OCI-LY3 (cell line): ENCODE data around the gene IP6K1.
"Not testable (repeated sequence)": the region's sequence is repeated elsewhere in the genome, so short reads cannot be mapped to it uniquely, and the experiment has no call there.

Source experiments
- H2AFZ ChIP-seq: fragments of 200-600, 300-600 bp; shearing (Covaris generic); 2 replicates; pipeline ENCODE4 v1.6.0; 2014; ENCODE audit warnings: antibody characterized with exemption, low read depth, low read length
- H3K27ac ChIP-seq: fragments of 200-600, 300-600 bp; sonication (generic); 2 replicates; pipeline ENCODE4 v1.5.1; 2014; ENCODE audit warnings: mild to moderate bottlenecking, low read length, moderate library complexity, mixed read lengths
- H3K27me3 ChIP-seq: fragments of 200-600, 300-600 bp; sonication (generic); 2 replicates; pipeline ENCODE4 v1.6.1; 2014; ENCODE audit warnings: low read depth, low read length, mixed read lengths
- H3K36me3 ChIP-seq: fragments of 200-600, 300-600 bp; sonication (generic); replicated peaks from 2 replicates; pipeline ENCODE3; 2014; ENCODE audit warnings: low read depth, low read length, mixed read lengths
- H3K4me1 ChIP-seq: fragments of 300-600, 200-600 bp; sonication (generic); 2 replicates; pipeline ENCODE4 v1.6.1; 2014; ENCODE audit warnings: low read length, mixed read lengths
- H3K4me2 ChIP-seq: fragments of 200-600, 300-600 bp; sonication (generic); 2 replicates; pipeline ENCODE4 v1.6.1; 2014; ENCODE audit warnings: low read length, mixed read lengths
- H3K4me3 ChIP-seq: fragments of 300-600, 200-600 bp; sonication (generic); 2 replicates; pipeline ENCODE4 v1.5.1; 2014; ENCODE audit warnings: antibody characterized with exemption, mild to moderate bottlenecking, low read length, moderate library complexity
- H3K79me2 ChIP-seq: fragments of 300-600, 200-600 bp; shearing (Covaris generic); 2 replicates; pipeline ENCODE4 v1.6.1; 2014; ENCODE audit warnings: mild to moderate bottlenecking, low read length, mixed read lengths
- H3K9ac ChIP-seq: fragments of 300-600, 200-600 bp; shearing (Covaris generic); 2 replicates; pipeline ENCODE4 v1.6.0; 2014; ENCODE audit warnings: mild to moderate bottlenecking, low read length, moderate library complexity
- H3K9me3 ChIP-seq: fragments of 200-600, 300-600 bp; shearing (Covaris generic); 2 replicates; pipeline ENCODE4 v1.6.1; 2014; ENCODE audit warnings: low read length, mixed read lengths; ENCODE audit not compliant: insufficient read depth
- H4K20me1 ChIP-seq: fragments of 200-600, 300-600 bp; sonication (generic); 2 replicates; pipeline ENCODE4 v1.6.1; 2016; ENCODE audit warnings: low read length, mixed read lengths; ENCODE audit not compliant: insufficient read depth
- EZH2phosphoT487 ChIP-seq: fragments of 200-600 bp; shearing (Covaris generic); IDR thresholded peaks from 2 replicates; pipeline ENCODE4 v1.6.1; 2018; ENCODE audit warnings: antibody characterized with exemption, mixed run types, low read depth
- TF ChIP-seq, protein P1 (sequence below): fragments of 200-600, 300-600 bp; sonication (generic); IDR thresholded peaks from 2 replicates; pipeline ENCODE4 v1.5.1; 2014; ENCODE audit warnings: antibody characterized with exemption, low read length, low read depth

IP6K1 gene

DNA sequence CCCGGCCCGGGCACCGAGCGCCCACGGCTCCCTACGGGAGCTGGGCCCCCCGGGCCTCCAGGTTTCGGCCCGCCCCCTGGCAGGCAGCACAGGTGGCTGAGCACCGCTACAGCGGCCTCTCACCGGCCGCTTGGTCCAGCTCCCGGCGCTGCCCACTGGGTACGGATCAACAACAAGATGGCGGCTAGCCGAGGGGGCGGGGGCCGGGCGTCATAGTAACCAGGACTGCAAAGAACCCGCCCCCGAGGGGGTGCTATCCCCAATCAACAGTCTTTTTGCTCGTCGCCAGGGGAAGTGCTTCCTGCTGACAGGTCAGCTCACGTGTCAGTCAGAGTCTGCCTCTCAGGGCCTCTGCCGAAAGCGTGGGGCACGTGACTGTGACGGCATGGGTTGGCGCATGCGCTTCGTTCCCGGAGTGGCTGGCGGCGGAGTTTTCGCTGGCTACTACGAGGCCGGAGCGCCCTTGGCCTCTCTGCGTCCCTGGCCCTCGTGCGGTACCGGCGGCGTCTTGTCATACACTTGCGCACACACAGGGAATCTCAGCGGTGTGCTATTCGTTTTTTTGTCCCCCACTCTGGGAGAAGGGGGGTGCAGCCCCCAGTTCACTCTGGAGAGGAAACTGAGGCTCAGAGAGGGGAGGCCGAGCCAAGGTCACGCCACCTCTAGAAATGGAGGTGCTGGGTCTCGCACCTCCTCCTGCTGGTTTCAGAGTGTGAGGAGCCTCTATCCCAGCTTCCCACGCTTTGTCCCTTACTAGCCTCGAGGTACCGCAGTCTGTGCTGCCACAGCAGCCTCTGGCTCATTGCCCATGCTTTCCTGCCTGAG is at the start of gene IP6K1:
Gene IP6K1 (minus strand): TSS at position 186 of the 825 bp plus-strand sequence. CDS start 38,502 bp downstream, outside the sequence.
- H3K4me2 ChIP-seq = peak within 1 kb of the TSS; percentile 98
- TF ChIP-seq EZH2phosphoT487 = no peak
- TF ChIP-seq, protein P1, sequence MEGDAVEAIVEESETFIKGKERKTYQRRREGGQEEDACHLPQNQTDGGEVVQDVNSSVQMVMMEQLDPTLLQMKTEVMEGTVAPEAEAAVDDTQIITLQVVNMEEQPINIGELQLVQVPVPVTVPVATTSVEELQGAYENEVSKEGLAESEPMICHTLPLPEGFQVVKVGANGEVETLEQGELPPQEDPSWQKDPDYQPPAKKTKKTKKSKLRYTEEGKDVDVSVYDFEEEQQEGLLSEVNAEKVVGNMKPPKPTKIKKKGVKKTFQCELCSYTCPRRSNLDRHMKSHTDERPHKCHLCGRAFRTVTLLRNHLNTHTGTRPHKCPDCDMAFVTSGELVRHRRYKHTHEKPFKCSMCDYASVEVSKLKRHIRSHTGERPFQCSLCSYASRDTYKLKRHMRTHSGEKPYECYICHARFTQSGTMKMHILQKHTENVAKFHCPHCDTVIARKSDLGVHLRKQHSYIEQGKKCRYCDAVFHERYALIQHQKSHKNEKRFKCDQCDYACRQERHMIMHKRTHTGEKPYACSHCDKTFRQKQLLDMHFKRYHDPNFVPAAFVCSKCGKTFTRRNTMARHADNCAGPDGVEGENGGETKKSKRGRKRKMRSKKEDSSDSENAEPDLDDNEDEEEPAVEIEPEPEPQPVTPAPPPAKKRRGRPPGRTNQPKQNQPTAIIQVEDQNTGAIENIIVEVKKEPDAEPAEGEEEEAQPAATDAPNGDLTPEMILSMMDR = no peak
- H3K36me3 ChIP-seq = peaks cover 8% of the 10 kb centered on the region
- peaks cover 36% of the 10 kb centered on the region for H3K79me2 ChIP-seq
- H4K20me1 ChIP-seq = 0 out of 2 replicates have a peak, but pooled peaks cover under 1% of the 10 kb centered on the region
- peak within 1 kb of the TSS; percentile 83 for H3K4me3 ChIP-seq
- peaks cover 14% of the 10 kb centered on the region for H3K4me1 ChIP-seq
- H3K9me3 ChIP-seq = no peaks in the 10 kb centered on the region
- peak within 1 kb of the TSS; percentile 27 for H3K27ac ChIP-seq
- peak within 1 kb of the TSS; percentile 84 for H3K9ac ChIP-seq
- H2AFZ ChIP-seq = peak within 1 kb of the TSS; percentile 42; the same call in 1 of the 2 replicates
- H3K27me3 ChIP-seq = no peaks in the 10 kb centered on the region

DNA sequence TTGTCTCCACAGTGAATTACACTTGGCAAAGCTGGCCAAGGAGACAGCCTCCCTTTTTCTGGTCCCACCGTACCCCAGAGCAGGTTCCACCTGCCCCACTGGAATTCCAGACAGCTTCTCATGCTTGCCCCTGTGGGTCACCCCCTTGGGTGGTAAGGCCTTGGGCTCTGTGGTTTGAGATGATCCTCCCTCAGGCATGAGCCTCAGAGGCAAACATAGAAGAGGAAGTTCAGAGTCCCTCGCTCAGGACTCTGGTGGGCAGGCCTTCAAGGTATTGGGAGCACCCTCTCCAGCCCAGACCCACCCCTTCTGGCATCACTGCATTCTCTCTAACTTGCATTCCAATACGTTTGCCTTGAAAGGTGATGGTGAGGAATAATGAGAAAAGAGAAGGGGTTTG is 45.0 kb upstream of the IP6K1 start:
- Histone ChIP-seq H3K36me3 (peaks cover 37% of the 10 kb centered on the region), H3K27ac (no peak overlapping the region), H3K9me3 (no peaks in the 10 kb centered on the region), H2AFZ (no peak overlapping the region), H3K79me2 (no peaks in the 10 kb centered on the region), H4K20me1 (no peaks in the 10 kb centered on the region), H3K4me2 (no peak overlapping the region), H3K27me3 (no peaks in the 10 kb centered on the region), H3K4me1 (no peaks in the 10 kb centered on the region), H3K9ac (no peak overlapping the region), H3K4me3 (no peak overlapping the region)
- TF ChIP-seq, protein P1 = no peak
- no peak for TF ChIP-seq EZH2phosphoT487

DNA sequence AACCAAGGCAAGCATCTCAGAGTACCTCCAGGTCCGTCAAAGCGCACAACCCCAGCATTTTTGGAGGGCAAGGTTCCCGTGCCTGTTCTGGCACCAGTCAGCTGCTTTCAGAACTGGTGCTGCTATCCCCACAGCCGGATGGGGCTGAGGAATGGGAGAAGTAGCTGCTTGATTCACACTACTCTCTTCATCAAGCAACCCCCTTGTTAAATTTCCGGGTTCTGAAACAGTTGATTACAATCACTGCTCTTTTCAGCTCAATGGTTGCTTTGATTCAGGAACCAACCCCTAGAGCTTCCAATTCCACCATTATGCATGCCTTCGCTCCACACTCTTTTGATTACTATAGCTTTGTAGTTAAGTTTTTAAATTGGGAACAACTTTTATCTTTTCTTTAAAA is 39.7 kb upstream of the IP6K1 start:
- H3K4me2 ChIP-seq = no peak overlapping the region
- no peak overlapping the region for H3K9ac ChIP-seq
- peaks cover 24% of the 10 kb centered on the region for H3K36me3 ChIP-seq
- TF ChIP-seq, protein P1 = no peak
- TF ChIP-seq EZH2phosphoT487 = no peak
- H4K20me1 ChIP-seq = no peaks in the 10 kb centered on the region
- H3K9me3 ChIP-seq = no peaks in the 10 kb centered on the region
- no peak overlapping the region for H2AFZ ChIP-seq
- no peaks in the 10 kb centered on the region for H3K27me3 ChIP-seq
- H3K27ac ChIP-seq = no peak overlapping the region
- H3K4me1 ChIP-seq = no peaks in the 10 kb centered on the region
- H3K79me2 ChIP-seq = no peaks in the 10 kb centered on the region
- H3K4me3 ChIP-seq = no peak overlapping the region

DNA sequence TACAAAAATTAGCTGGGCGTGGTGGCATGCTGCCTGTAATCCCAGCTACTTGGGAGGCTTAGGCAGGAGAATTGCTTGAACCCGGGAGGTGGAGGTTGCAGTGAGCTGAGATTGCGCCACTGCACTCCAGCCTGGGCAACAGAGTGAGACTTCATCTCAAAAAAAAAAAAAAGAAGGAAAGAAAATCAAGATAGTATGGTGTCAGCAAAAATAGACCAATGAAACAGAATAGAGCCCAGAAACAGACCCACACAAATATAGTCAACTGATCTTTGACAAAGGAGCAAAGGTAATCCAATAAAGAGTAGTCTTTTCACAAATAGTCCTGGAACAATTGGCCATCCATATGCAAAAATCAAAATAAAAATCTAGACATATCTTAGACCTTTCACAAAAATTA is 36.8 kb upstream of the IP6K1 start:
- not testable (repeated sequence) for H3K79me2 ChIP-seq, H3K9ac ChIP-seq, H2AFZ ChIP-seq

More for the DNA sequence above, 36.8 kb upstream of the IP6K1 start:
- not testable (repeated sequence) for H4K20me1 ChIP-seq, H3K4me1 ChIP-seq, H3K4me3 ChIP-seq, H3K27me3 ChIP-seq, H3K36me3 ChIP-seq, H3K9me3 ChIP-seq, H3K4me2 ChIP-seq, H3K27ac ChIP-seq
